ENCODE data around the gene FEV. TPM values are rescaled to one million over a fixed set of nuclear protein-coding genes. Genes with fewer than 3 reads are reported as not detected.
"Not testable (repeated sequence)": the region's sequence is repeated elsewhere in the genome, so short reads cannot be mapped to it uniquely, and the experiment has no call there.

FEV gene
- total RNA-seq, 1 donor from 2014 or later: not detected

GRCh38 chr2:218957671-218958070 is 27.3 kb downstream of the FEV start:
- ATAC-seq (no peak), DNase-seq (no peak)
- intact Hi-C loops (cut with micrococcal nuclease): no loop called here

- ATAC-seq: no peak
- intact Hi-C loops (cut with micrococcal nuclease): no loop called here
These were observed 28.9 kb downstream of the FEV start for GRCh38 chr2:218956039-218956438.

GRCh38 chr2:218954541-218955300 is 30.3 kb downstream of the FEV start:
- DNase-seq: no peak
- ATAC-seq: no peak
- intact Hi-C loops (cut with micrococcal nuclease): no loop called here

More at GRCh38 chr2:218956039-218956438, 28.9 kb downstream of the FEV start:
- DNase-seq: no peak

GRCh38 chr2:218953366-218953954 is 31.5 kb downstream of the FEV start:
- ATAC-seq: no peak
- intact Hi-C loops (cut with micrococcal nuclease): no loop called here
- no peak for DNase-seq

- no peak for ATAC-seq
- intact Hi-C loops (cut with micrococcal nuclease): no loop called here
- no peak for DNase-seq
These were observed 32.8 kb downstream of the FEV start for GRCh38 chr2:218952160-218952559.

GRCh38 chr2:218946621-218947020 is 38.4 kb downstream of the FEV start:
- no peak for ATAC-seq
- no peak for DNase-seq
- intact Hi-C loops (cut with micrococcal nuclease): no loop called here

GRCh38 chr2:218944759-218945404 is 40.1 kb downstream of the FEV start:
- intact Hi-C loops (cut with micrococcal nuclease): no loop called here
- no peak for ATAC-seq
- DNase-seq: no peak

GRCh38 chr2:218931751-218932150 is 53.2 kb downstream of the FEV start:
- ATAC-seq; intact Hi-C loops (cut with micrococcal nuclease); DNase-seq: not testable (repeated sequence)

Small RNA genes lying within 50 kb of the gene (microRNA-seq; reads per million reads assigned to microRNA genes)
- not detected for gene MIR375 (ENCODE audit: borderline number of aligned reads)

Other genes starting within 250 kb of the FEV start
- gene CYP27A1, start 203.0 kb downstream of the FEV start, total RNA-seq: 7.9 TPM
- gene PRKAG3, start 153.4 kb downstream of the FEV start, total RNA-seq: 0.12 TPM
- gene WNT6, start 125.4 kb downstream of the FEV start, total RNA-seq: 2.4 TPM
- not detected for gene WNT10A, start 104.3 kb downstream of the FEV start, total RNA-seq
- not detected for gene CDK5R2, start 25.5 kb downstream of the FEV start, total RNA-seq
- gene CRYBA2, start 8.2 kb upstream of the FEV start, total RNA-seq: not detected
- gene CFAP65, start 56.3 kb upstream of the FEV start, total RNA-seq: not detected
- gene IHH, start 75.7 kb upstream of the FEV start, total RNA-seq: not detected
- 7.0 TPM for gene NHEJ1, start 175.6 kb upstream of the FEV start, total RNA-seq
- gene SLC23A3, start 184.8 kb upstream of the FEV start, total RNA-seq: 0.37 TPM
- 65.0 TPM for gene CNPPD1, start 191.7 kb upstream of the FEV start, total RNA-seq
- gene RETREG2, start 193.1 kb upstream of the FEV start, total RNA-seq: 41.1 TPM
- 20.3 TPM for gene ZFAND2B, start 221.6 kb upstream of the FEV start, total RNA-seq
- 28.2 TPM for gene ABCB6, start 233.8 kb upstream of the FEV start, total RNA-seq
- gene ATG9A, start 244.5 kb upstream of the FEV start, total RNA-seq: 81.8 TPM
- 30.4 TPM for gene ANKZF1, start 244.6 kb upstream of the FEV start, total RNA-seq

All from left ventricle myocardium superior (tissue), 1 donor.